ENCODE measurements around the gene GPR21. TPM values are rescaled to one million over a fixed set of nuclear protein-coding genes. Genes with fewer than 3 reads are reported as not detected.

Gene GPR21
- total RNA-seq, 6 experiments from 2014 or later = 0.44 to 0.68 (median 0.54) TPM; not detected in 2

- WGBS (ENCODE audit: insufficient coverage, low coverage, low lambda C conversion rate, missing lambda C conversion rate) = 45% methylated on average over 2 of the region's 2 CpGs
- intact Hi-C loops (cut with DNase I) = no loop called here
- H3K4me1 ChIP-seq = peaks cover 0 to 13% (median 7%) of the 10 kb centered on the region in 4 donors
- no peak for TF ChIP-seq POLR2A (IDR thresholded peaks at IDR 0.05)
- TF ChIP-seq CTCF (IDR thresholded peaks at IDR 0.05) = no peak
- no peak overlapping the region for H3K27ac ChIP-seq
- DNase-seq (no peak), ATAC-seq (no peak)
- H3K36me3 ChIP-seq = peaks cover 0 to 4% (median 2%) of the 10 kb centered on the region in 4 donors
- H3K4me3 ChIP-seq = no peak overlapping the region
- no peaks in the 10 kb centered on the region for H3K27me3 ChIP-seq
- H3K9me3 ChIP-seq = no peaks in the 10 kb centered on the region
These were observed 20.2 kb downstream of the GPR21 start for GRCh38 chr9:123053711-123054110.

GRCh38 chr9:123058834-123059233, 25.4 kb downstream of the GPR21 start:
- DNase-seq (no peak), ATAC-seq (peak in 1 of 4 donors; percentile 17)
- Histone ChIP-seq H3K4me1 (no peaks in the 10 kb centered on the region), H3K27me3 (no peaks in the 10 kb centered on the region), H3K4me3 (no peak overlapping the region), H3K27ac (no peak overlapping the region), H3K9me3 (no peaks in the 10 kb centered on the region), H3K36me3 (peaks cover 0 to 4% (median 2%) of the 10 kb centered on the region in 4 donors)
- TF ChIP-seq CTCF (IDR thresholded peaks at IDR 0.05) (no peak), POLR2A (IDR thresholded peaks at IDR 0.05) (no peak)
- WGBS (ENCODE audit: insufficient coverage, low coverage, low lambda C conversion rate, missing lambda C conversion rate) = 88% methylated on average over 1 of the region's 1 CpG
- intact Hi-C loops (cut with DNase I) = no loop called here

- DNase-seq = no peak
- ATAC-seq = peak in 3 of 4 donors; percentile 39 to 76 (median 40)
- Histone ChIP-seq H3K9me3 (no peaks in the 10 kb centered on the region), H3K4me3 (no peak overlapping the region), H3K27ac (no peak overlapping the region), H3K36me3 (peaks cover 0 to 3% (median 1%) of the 10 kb centered on the region in 4 donors), H3K27me3 (no peaks in the 10 kb centered on the region), H3K4me1 (no peaks in the 10 kb centered on the region)
- intact Hi-C loops (cut with DNase I) = no loop called here
- no peak for TF ChIP-seq CTCF (IDR thresholded peaks at IDR 0.05)
- TF ChIP-seq POLR2A (IDR thresholded peaks at IDR 0.05) = no peak
- 87% methylated on average over 9 of the region's 9 CpGs for WGBS (ENCODE audit: insufficient coverage, low coverage, low lambda C conversion rate, missing lambda C conversion rate)
These were observed 26.2 kb downstream of the GPR21 start for GRCh38 chr9:123059472-123060220.

GRCh38 chr9:123061216-123061615, 27.7 kb downstream of the GPR21 start:
- TF ChIP-seq CTCF (IDR thresholded peaks at IDR 0.05) = no peak
- TF ChIP-seq POLR2A (IDR thresholded peaks at IDR 0.05) = no peak
- Histone ChIP-seq H3K9me3 (no peaks in the 10 kb centered on the region), H3K27me3 (no peaks in the 10 kb centered on the region), H3K36me3 (peaks cover 0 to 10% (median 6%) of the 10 kb centered on the region in 4 donors), H3K27ac (no peak overlapping the region), H3K4me3 (no peak overlapping the region), H3K4me1 (no peaks in the 10 kb centered on the region)
- DNase-seq (no peak), ATAC-seq (no peak)
- WGBS (ENCODE audit: insufficient coverage, low coverage, low lambda C conversion rate, missing lambda C conversion rate) = 98% methylated on average over 7 of the region's 7 CpGs
- intact Hi-C loops (cut with DNase I) = no loop called here
